ENCODE data around the gene EP300.

DNA sequence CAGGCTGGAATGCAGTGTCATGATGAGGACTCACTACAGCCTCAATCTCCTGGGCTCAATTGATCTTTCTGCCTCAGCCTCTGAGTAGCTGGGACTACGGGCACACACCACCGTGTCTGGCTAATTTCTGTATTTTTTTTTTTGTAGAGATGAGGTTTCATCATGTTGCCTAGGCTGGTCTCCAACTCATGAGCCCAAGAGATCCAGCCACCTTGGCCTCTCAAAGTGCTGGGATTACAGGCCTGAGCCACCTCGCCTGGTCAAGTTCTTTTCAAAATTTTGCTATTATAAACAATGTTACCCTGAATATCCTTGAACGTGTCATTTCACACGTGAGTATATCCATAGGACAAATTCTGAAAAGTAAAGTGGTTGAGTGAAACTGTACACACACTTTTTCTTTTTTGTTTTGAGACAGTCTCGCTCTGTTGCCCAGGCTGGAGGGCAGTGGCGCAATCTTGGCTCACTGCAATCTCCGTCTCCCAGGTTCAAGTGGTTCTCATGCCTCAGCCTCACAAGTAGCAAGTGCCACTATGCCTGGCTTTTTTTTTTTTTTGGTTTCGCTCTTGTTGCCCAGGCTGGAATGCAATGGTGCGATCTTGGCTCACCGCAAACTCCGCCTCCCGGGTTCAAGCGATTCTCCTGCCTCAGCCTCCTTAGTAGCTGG is 21.6 kb upstream of the EP300 start:
- TF ChIP-seq CTCF (IDR thresholded peaks at IDR 0.05 in 8 of 11, conservative IDR thresholded peaks at IDR 0.05 in 3 of 11) = no peak
- no peak for TF ChIP-seq POLR2A (IDR thresholded peaks at IDR 0.05)
- no peak for TF ChIP-seq POLR2AphosphoS5 (IDR thresholded peaks at IDR 0.05)

All from spleen (tissue), 7 donors.